HG03558 (cell line): ENCODE data around the gene SLC39A13.

Experiments used
- ATAC-seq: cut with Tn5 transposase; IDR thresholded peaks from one replicate; pipeline ENCODE4 v1.9.1; 2021; ENCODE audit warnings: moderate number of reproducible peaks; ENCODE audit not compliant: unreplicated experiment; ENCODE audit errors: extremely low read depth

SLC39A13 gene

DNA sequence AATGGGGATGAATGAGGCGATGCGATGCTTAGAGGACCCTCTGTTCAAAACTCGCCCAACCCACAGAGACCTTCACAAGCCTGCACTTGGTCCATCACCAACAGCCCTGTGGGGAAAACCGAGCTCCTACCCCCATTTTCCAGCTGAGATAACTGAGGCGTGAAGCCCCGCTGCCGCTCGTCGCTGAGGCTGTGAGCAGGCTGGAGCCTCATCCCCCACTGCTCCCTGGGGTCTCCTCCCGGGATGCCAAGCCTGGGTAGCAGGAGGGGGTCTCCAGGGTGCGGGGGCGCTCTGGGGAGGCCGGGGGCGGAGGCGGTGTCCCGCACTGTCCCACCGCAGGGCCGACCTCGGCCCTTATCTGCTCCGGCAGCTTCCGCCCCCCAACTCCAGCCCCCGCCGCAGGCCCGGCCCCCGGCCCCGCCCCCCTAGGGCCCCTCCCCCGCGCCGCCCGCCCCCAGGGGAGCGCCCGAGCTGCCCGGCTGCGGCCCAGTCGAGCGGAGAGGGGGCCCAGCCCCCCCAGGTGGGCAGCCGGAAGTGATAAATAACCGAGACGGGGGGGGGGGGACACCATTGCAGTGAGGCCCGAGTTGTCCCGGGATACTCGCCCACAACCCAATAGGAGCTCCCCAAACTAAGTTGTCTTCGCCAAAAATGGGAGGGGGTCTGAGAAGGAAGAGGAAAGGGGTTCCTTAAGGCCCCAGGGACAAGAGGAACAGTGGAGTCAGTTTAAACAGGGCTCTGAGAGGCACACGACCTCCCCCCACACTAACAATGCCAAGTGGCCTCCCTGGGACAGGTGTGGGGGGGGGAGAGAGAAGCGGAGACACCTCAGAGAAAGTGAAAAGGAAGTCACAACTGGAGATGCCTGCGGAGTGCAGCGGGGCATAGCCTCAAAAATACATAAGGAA lies 8.3 kb upstream of the SLC39A13 start:
- no peak for ATAC-seq

DNA sequence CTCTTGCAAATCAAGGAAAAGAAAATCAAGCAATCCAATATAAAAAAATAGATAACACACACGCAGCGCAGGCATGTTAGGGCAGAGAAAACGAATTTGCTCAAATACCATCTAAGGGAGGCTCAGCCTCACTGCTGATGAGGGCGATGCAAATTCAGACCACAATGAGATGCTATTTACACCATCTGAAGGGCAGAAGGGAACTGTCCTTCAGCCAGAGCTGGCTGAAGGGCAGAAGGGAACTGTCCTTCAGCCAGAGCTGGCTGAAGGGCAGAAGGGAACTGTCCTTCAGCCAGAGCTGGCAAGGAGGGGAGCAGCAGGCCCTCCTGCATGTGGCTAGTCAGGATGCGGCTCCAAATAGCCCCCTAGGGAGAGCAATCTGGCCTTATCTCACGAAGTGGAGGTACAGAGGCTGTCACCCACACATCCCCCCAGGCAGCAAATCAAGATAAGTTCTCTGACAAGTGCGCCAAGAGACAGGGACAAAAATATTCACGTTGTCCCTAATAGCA lies 7.6 kb upstream of the SLC39A13 start:
- no peak for ATAC-seq

DNA sequence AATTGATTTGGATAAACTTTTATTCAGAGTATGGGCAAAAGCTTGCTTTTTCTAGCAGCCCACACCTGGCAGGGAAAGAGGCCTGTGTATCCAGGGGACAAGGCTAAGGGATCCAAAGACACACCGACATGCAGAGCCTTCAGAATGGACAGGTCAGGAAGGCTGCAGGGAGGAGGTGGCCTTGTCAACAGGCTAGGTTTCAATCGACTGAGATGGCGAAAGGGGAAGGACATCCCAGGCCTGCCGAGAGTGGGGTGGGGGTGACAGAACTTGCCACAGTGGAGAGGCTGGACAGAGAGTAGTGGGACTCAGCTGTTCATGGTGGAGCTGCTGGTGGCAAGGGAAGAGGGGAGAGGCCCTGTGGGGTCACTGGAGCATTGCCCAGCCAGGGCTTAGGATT lies 5.3 kb upstream of the SLC39A13 start:
- no peak for ATAC-seq

DNA sequence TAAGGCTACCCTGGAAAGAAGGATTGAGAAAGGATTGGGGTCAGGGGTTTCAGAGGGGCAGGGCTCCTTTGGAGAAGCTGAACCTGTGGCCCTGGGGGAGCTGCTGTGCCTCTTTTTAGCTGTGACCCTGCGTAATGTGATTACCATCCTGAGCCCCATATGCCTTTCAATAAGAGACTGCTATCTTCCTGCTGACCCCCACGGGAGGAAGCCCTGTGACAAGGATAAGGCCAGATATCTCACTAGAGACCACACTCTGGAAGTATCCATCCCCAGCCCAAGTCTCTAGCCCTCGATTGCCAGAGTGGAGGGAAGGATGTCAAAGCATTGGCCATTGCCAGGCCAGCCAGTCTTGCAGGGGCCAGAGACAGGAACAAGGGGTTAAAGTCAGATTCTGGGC lies 4.8 kb upstream of the SLC39A13 start:
- ATAC-seq, result no peak

DNA sequence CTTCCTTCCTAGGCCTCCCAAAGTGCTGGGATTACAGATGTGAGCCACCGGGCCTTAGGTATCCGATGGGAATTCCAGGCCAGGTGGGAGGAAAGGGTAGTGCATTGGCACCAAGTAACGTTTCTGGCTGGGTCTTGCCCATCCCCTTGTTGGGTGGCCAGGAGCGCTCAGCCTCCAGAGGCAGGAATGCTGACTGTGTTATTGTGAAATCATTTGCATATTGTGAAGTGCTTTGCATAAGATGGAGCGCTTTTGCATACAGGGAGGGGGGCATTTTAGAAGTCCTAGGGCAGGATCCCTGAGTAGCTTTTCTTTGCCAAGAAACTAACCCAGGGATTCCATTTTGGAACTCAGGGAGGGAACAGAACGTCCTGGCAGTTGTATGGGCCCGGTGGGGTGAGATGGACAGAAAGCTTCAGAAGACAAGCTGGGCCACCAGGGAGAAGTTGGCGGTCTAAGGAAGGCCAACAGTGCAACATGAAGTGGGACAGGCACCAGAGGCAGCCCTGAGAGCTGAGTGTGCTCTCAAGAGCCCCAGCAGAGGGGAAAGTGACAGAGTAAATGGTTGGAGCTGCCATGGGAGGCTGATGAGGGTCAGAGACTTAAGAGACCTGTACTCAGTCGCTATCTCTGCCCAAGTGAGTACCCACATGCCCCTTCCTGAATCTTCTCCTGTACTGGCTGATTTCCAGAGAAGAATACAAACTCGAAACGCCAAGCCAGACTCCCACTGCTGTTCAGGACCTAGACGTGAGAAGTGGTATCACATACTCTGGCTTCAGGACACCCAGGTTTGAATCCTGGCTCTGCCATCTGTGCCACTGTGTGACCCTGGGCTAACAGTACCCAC lies 1.3 kb upstream of the SLC39A13 start:
- no peak for ATAC-seq

DNA sequence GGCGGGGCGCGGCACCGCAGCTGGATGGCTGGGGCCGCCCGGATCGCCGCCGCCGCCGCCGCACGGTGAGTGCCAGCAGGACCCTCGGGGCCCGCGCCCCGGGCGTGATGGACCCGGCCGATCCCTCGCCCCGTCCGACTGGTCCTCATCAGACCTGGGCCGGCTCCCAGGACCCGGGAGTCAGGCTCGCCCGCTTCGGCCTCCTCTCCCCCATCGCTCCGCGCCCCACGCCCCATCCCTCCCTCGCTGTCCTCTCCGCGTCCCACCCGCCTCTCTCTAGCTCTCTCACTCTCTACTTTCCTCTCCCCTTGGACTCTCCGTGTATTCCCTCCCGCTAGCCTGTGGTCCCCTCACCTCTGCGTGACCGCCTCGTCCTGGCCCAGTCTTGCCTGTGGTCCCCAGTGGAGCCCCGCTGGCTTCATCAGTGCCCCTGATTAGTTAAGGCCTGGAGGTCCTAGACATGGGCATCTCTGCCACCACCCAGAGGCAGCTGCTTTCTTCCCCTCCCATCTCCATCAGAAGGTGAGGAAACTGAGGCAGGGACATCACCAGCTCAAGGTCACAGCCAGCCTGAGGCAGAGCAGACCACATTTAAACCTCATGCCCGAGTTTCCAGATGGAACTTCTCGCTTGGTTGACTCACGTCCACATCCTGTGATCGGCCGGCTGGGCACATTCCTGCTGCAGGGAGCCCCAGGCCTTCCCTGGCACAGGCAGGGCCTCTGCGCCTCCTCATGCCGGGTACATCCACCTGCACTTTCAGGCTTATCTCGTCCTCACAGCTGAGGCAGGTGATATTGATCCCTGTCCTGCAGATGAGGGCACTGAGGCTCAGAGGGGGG lies 429 bp downstream of the SLC39A13 start:
- no peak for ATAC-seq

DNA sequence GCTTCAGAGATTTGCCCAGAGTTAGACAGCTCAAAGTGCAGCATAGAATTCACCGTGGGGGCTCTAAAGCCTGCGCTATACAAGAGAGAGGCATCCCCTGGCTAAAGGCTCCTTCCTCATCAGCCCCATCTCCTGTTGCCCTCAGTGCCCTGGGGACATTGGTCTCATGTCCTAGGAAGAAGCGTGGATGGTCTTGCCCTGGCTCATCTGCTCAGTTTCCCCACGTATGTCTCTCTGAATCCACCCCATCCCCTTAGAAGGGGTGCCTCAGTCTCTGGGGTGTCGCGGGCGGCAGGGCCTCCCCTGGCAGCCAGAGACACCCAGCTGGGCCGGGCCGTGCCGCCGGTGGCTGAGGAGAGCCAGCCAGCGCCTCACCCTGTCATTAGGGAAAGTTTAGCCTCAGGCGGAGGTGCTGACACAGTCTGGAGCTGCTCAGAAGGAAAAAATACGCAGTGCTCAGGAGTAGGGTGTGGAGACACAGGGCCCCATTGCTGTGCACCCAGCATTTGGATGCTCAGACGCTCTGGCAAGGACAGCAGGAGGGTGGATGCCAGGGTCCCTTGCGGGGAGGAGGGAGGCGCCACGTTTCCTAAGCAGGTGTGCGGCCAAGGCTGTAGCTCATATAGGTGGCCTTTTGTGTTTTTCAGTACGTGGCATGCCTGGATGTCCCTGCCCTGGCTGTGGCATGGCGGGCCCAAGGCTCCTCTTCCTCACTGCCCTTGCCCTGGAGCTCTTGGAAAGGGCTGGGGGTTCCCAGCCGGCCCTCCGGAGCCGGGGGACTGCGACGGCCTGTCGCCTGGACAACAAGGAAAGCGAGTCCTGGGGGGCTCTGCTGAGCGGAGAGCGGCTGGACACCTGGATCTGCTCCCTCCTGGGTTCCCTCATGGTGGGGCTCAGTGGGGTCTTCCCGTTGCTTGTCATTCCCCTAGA lies 1.3 kb downstream of the SLC39A13 start:
- ATAC-seq, result no peak

DNA sequence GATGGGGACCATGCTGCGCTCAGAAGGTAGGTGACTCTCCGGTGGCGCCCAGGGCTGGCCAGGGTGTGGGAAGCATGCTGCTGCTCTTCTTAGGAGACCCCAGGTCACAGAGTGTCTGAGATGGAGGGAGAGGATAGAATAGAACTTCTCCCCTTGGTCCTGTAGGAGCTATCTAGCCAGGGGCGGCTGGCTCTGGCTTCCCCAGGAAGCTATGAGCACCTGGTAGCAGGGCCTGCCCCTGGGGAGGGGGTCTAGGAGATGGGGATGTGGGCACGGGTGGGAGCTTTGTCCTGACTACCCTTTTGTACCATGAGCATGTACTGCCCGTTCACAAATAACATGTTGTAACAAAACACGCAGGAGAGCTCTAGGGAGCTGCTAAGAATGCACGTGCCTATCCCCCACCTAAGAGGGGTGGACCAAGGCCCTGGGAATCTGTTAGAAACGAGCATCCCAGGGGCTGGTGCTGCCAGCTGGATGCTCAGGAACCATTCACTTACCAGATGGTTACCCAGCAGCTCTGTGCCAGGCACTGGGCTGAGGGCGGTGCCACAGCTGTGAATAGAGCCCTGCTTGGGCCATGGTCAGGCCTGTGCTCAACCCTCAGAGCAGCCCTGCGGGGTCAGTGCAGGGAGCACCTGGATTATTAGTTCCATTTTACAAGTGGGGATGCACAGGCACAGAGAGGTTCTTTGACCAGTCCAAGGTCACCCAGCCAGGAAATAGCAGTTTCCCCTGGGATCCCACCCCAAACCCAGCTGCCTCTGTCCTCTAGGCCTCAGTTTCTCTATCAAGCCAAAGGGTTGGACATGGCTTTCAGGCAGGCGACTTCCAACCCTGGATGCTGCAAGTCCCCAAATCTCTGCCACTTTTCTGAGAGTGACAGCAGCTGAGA lies 2.2 kb downstream of the SLC39A13 start:
- ATAC-seq, result no peak

DNA sequence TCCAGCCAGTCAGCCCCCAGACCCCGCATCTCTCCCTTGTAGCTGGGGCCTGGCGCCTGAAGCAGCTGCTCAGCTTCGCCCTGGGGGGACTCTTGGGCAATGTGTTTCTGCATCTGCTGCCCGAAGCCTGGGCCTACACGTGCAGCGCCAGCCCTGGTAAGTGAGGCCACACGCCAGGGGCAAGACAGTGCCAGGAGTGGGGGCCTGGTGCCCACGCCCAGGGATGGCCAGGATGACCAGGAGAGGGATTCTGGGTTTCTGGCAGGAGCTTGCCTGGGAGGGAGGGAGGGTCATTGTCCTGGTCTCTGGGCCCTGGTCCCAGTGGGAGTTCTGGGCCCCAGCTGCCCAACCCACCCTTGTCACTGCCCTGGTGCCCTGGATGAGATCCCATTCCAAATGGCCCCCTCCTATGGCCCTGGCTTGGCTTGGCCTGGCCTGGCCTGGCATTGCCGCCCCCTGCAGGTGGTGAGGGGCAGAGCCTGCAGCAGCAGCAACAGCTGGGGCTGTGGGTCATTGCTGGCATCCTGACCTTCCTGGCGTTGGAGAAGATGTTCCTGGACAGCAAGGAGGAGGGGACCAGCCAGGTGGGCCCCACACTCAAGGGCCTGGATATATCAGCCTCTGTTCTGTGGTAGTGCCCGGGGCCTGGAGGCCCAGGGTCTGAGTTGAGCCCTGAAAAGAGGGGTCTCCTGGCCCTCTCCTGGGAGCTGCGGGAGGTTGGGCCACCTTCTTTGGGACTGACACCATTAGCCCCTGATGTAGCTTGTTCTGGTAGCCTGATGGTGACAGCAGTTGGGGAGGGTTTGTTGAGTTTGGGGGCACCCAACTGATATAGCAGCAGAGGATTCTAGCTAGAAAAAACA lies 3.7 kb downstream of the SLC39A13 start:
- ATAC-seq, result no peak

DNA sequence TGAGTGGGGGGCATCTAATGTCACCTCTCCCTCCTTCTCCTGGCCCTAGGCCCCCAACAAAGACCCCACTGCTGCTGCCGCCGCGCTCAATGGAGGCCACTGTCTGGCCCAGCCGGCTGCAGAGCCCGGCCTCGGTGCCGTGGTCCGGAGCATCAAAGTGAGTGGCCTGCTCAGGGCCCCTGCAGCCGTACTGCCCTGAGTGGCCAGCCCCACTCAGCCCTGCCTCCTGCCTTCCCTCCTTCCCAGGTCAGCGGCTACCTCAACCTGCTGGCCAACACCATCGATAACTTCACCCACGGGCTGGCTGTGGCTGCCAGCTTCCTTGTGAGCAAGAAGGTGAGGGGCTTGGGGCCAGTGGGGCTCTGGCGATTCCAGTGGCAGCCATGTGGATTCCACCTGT lies 5.0 kb downstream of the SLC39A13 start:
- ATAC-seq, result no peak

DNA sequence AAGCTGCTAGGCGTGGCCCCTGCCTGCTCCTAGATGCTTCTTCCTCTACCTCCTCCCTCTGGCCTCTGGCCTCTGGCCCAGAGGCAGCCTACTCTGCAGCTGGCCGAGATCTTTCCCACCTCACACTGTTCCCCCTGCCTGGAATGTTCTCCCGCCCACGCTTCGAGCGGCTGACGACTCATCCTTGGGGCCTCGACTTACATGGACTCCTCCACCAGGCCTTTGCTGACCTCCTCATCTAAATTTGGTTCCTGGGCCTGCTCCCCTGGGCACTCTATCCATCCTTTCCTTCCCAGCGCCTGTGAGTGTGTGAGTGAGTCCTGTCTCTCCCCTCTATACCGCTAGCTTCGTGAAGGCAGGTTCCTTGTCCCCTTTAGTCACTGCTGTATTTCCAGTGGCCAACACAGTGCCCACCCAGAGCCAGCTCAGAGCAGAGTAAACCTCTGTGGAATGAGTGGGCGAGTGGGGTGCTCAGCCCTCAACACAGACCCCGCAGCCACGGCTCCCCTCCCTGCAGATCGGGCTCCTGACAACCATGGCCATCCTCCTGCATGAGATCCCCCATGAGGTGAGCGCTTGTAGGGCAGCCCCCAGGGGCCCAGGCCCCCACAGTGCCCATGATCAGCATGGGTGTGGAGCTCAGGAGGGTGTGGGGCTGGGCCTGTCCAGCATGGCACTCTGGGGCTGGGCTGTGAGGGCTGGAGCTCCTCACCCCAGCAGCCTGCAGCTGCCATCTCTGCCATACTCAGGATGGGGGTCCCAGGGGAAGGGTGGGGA lies 5.7 kb downstream of the SLC39A13 start:
- no peak for ATAC-seq

DNA sequence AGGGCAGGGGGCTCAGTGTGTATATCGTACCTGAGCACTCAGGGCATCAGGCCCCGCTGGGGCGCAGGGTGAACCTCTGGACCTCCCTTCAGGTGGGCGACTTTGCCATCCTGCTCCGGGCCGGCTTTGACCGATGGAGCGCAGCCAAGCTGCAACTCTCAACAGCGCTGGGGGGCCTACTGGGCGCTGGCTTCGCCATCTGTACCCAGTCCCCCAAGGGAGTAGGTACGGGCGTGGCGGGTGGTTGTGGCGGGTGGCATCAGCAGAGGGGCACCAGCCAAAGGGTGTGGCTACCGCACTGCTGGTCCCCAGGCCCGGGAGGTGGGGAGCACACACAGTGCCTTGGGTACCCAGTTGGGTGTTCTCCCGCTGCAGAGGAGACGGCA lies 6.3 kb downstream of the SLC39A13 start:
- ATAC-seq, result no peak

DNA sequence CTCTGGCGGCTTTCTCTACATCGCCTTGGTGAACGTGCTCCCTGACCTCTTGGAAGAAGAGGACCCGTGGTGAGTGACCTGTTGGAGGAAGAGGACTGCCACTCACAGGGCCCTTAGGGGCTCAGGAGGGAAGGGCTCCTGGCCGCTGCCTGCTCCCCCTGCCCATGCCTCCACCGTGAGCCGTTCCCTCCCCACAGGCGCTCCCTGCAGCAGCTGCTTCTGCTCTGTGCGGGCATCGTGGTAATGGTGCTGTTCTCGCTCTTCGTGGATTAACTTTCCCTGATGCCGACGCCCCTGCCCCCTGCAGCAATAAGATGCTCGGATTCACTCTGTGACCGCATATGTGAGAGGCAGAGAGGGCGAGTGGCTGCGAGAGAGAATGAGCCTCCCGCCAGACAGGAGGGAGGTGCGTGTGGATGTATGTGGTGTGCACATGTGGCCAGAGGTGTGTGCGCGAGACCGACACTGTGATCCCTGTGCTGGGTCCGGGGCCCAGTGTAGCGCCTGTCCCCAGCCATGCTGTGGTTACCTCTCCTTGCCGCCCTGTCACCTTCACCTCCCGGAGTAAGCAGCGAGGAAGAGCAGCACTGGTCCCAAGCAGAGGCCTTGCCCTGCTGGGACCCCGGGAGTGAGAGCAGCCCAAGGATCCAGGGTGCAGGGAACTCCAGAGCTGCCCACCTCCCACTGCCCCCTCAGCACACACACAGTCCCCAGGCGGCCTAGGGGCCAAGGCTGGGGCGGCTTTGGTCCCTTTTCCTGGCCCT lies 6.9 kb downstream of the SLC39A13 start:
- ATAC-seq, result no peak

DNA sequence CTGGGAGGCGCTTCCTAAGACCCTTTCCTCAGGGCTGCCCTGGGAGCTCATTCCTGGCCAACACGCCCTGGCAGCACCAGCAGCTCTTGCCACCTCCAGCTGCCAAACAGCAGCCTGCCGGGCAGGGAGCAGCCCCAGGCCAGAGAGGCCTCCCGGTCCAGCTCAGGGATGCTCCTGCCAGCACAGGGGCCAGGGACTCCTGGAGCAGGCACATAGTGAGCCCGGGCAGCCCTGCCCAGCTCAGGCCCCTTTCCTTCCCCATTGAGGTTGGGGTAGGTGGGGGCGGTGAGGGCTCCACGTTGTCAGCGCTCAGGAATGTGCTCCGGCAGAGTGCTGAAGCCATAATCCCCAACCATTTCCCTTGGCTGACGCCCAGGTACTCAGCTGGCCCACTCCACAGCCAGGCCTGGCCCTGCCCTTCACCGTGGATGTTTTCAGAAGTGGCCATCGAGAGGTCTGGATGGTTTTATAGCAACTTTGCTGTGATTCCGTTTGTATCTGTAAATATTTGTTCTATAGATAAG lies 7.6 kb downstream of the SLC39A13 start:
- no peak for ATAC-seq

DNA sequence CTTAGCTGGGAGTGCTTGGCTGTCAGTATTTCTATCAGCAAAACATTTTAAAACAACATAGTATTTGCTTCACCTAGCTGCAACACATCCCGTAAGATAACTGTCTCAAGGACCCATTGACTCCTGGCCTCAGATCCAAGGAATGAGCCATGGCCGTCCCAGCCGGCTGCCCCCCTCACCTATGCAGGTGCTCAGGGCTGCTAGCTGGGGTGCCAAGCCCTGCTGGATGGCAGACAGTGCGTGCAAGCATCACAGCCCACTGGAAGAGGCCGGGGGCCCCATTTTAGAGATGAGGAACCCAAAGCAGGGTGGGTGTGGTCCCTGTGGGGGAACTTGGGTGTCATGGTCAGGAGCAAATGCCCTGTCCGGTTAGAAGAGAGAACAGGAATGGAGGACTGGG lies 9.3 kb downstream of the SLC39A13 start:
- ATAC-seq, result no peak
